ENCODE results near the gene ETV3L. TPM values are rescaled to one million over a fixed set of nuclear protein-coding genes. Genes with fewer than 3 reads are reported as not detected.
"Not testable (repeated sequence)": the region's sequence is repeated elsewhere in the genome, so short reads cannot be mapped to it uniquely, and the experiment has no call there.

The ETV3L gene
- polyA plus RNA-seq, 4 donors = 0.03 to 0.08 TPM; not detected in 2

GRCh38 chr1:157105988-157106812 lies 6.6 kb upstream of the ETV3L start:
- no peak for DNase-seq (ENCODE audit: low read depth in 4 of 4, low spot score in 3 of 4)

DNA sequence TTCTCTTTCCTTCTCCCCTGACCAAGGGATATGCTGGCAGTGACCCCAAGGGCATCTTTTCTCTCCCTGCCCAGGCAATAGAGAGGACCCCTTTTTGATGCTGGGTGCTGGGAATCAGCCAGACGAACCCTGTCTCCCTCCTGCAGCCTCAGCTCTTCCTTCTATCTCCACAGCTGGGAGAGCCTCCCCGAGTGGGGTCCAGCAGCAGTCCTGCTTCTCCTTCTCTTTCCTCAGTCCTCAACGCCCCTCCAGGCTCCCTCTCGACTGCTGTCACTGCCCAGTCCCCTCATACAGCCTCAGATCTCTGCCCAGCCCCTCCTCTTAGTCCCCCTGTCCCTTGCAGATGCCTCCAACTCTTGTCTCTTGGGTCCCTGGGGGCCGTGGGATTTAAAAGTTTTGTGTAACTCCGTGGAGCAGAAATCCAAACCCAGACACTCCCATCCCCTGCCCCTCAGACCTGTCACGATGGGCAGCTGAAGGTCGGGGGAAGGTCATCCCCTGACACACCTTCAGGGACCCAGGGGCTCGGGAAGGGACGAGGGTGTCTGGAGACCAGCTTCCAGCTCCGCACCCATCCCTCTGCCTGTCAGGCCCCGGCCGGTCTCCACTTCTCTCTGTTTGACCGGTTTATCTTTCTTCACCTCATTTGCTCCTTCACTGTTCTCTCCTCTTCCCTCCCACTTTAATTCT lies 5.8 kb upstream of the ETV3L start:
- DNase-seq (ENCODE audit: low read depth in 4 of 4, low spot score in 3 of 4) = no peak

- DNase-seq (ENCODE audit: low read depth in 4 of 4, low spot score in 3 of 4) = no peak
Observed at GRCh38 chr1:157104598-157105293, 5.1 kb upstream of the ETV3L start.

DNA sequence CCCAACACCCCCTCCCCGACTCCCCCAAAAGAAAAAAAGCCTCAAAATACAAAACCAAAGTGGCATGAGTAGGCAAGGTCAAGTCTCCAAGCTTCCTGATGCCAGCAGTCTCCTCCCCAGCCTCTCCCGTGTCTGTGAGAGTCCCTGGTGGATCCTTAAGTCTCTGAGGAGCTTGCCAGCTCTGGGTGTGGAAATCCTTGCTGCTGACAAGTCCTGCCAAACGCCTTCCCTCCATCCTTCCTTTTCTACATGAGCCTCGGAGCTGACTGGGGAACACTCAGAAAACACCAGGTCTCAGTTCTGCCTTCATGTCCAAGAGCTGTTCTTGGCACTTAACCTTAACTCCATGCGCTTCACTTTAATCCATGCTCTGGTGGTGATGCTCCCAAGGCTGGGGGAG lies 3.7 kb upstream of the ETV3L start:
- no peak for DNase-seq (ENCODE audit: low read depth in 4 of 4, low spot score in 3 of 4)

DNA sequence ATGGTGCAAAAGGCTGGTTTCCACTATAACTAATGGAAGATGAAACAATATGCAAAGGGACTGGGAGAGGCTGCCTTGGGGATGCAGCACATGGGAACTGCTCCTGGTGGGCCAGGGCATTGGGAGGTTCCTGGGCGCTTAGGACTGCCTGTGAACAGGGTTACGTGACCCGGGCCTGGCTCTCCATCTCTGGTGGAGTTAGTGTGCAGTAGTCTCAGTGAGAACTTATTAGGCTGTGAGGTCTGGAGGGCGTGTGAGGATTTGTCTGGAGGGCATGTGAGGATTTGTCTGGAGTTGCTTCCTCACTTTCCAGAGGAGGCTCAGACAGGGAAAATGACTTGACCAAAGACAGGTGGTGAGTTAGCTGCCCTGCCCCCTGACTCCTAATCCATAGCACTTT lies 1.5 kb upstream of the ETV3L start:
- no peak for DNase-seq (ENCODE audit: low read depth in 4 of 4, low spot score in 3 of 4)

- not testable (repeated sequence) for DNase-seq (ENCODE audit: low read depth in 4 of 4, low spot score in 3 of 4)
Observed at GRCh38 chr1:157098987-157099632, 498 bp downstream of the ETV3L start.

GRCh38 chr1:157098519-157098918 lies 1.1 kb downstream of the ETV3L start:
- DNase-seq (ENCODE audit: low read depth in 4 of 4, low spot score in 3 of 4) = no peak

GRCh38 chr1:157097692-157098091 lies 1.9 kb downstream of the ETV3L start:
- DNase-seq (ENCODE audit: low read depth in 4 of 4, low spot score in 3 of 4) = no peak

DNA sequence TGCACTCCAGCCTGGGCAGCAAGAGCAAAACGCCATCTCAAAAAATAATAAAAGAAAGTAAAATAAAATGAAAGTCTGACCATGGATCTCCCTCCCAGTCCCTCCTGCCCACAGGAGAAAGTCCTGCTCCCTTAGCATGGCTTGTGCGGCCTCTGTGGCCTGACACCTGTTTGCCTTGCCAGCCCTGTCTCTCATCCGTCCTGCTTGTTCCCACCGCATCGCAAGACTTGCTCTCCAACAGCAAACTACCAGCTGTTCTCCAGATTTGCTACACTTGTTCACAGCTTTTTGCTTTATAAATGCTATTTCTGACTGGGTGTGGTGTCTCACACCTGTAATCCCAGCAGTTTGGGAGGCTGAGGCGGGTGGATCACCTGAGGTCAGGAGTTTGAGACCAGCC lies 2.7 kb downstream of the ETV3L start:
- no peak for DNase-seq (ENCODE audit: low read depth in 4 of 4, low spot score in 3 of 4)

GRCh38 chr1:157095551-157095950 lies 4.1 kb downstream of the ETV3L start:
- DNase-seq (ENCODE audit: low read depth in 4 of 4, low spot score in 3 of 4) = no peak

DNA sequence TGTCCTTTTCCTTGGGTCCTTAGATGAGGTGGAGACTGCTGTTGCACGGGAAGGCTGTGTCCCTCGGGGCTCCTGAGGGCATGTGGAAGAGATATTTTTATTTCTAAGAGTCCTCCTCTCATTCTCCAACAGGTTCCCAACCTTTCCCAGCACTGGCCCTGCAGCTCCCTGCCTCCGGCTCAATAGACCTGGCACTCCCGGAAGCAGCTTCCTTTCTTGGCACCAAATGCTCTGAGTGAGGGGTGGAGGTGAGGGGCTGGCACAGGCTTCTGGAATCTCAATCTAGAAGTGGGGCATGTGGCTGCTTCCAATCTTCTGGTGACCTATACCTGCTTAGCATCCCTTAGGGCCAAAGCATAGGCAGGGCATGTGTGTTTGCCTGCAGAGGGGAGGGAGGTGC lies 4.5 kb downstream of the ETV3L start:
- DNase-seq (ENCODE audit: low read depth in 4 of 4, low spot score in 3 of 4) = no peak

GRCh38 chr1:157092831-157093230 lies 6.8 kb downstream of the ETV3L start:
- peak in 1 of 4 donors; percentile 7 for DNase-seq (ENCODE audit: low read depth in 4 of 4, low spot score in 3 of 4)

DNA sequence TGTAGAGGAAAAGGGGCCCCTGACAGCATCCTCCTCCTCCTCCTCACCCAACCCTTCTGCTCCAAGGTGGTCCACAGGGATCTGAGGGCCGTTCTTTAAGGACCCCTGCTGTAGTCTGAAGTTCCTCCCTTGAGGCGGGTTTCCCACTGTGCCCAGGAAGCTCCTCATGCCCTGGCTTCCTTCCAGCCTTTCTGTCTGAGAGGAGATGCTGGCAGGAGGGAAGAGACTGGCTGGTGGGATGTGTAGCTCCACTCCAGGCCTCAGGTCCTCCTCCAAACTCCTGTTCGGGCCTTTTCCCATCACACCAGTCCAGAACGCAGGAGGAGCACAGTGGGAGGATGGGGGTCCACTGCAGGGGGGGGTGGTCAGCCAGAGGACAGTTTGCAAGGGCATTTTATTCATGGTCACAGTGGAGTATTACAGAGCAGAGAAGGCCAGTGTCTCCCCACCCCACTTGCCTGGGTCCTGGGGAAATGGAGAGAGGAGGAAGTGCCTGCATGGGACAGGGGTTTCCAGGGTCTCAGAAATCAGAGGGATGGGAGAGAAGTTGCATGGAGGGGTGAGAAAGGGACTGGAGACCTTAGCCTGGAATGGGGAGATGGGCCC lies 7.8 kb downstream of the ETV3L start:
- no peak for DNase-seq (ENCODE audit: low read depth in 4 of 4, low spot score in 3 of 4)

GRCh38 chr1:157091186-157091585 lies 8.4 kb downstream of the ETV3L start:
- no peak for DNase-seq (ENCODE audit: low read depth in 4 of 4, low spot score in 3 of 4)

DNA sequence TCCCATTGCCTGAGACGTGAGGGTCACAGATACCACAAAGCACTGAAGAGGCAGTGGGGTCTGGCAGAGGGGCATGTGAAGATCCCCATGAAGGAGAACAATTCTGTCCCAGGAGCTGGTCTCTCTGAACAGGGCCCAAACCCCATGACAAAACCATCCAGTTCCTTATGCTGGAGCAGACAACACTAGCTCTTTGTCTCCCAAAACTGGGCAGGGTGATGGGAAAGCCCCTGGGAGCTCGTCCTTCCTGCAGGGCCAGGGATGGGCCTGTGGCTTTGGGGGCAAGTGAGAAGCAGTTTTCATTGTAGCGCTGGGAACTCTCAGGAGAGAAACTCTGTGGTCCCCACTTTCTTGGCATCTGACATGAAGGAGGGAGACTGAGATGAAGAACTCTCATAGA lies 8.8 kb downstream of the ETV3L start:
- no peak for DNase-seq (ENCODE audit: low read depth in 4 of 4, low spot score in 3 of 4)

DNA sequence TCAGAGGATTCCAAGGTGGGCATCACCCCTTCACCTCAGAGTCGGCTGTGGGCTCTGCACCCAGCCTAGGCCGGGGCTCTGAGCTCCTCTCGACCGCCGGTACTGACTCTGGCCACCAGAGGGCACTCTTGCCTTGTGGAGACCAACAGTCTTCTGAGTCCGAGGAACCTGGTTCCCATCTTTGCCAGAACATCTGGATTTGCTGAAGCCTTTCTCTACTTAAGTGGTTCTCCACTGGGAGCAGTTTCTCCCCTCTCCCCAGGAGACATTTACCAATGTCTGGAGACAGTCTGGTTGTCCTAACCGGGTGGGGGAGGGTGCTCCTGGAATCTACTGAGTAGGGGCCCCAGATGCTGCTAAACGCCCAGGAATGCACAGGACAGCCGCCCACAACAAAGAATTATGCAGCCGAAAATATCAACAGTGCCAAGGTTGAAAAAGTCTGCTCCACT lies 9.4 kb downstream of the ETV3L start:
- DNase-seq (ENCODE audit: low read depth in 4 of 4, low spot score in 3 of 4) = peak; percentile 73 to 81 (median 77)

- no peak for DNase-seq (ENCODE audit: low read depth in 4 of 4, low spot score in 3 of 4)
Observed at GRCh38 chr1:157089789-157090188, 9.8 kb downstream of the ETV3L start.

DNA sequence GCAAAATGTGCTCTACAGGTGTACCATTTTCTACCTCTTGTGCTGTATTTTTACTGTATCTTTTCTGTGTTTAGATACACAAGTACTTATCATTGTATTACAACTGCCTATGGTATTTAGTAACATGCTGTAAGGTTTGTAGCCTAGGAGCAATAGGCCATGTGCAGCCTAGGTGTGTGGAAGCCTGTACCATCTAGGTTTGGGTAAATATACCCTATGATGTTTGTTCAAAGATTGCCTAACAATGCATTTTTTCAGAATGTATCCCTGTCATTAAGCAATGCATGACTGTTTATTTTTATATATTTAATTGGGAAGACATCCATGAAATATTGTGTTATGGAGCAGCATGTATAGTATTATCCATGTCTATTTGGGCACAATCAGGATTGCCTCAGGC lies 11.0 kb downstream of the ETV3L start:
- no peak for DNase-seq (ENCODE audit: low read depth in 4 of 4, low spot score in 3 of 4)

GRCh38 chr1:157087030-157087429 lies 12.6 kb downstream of the ETV3L start:
- DNase-seq (ENCODE audit: low read depth in 4 of 4, low spot score in 3 of 4) = no peak

DNA sequence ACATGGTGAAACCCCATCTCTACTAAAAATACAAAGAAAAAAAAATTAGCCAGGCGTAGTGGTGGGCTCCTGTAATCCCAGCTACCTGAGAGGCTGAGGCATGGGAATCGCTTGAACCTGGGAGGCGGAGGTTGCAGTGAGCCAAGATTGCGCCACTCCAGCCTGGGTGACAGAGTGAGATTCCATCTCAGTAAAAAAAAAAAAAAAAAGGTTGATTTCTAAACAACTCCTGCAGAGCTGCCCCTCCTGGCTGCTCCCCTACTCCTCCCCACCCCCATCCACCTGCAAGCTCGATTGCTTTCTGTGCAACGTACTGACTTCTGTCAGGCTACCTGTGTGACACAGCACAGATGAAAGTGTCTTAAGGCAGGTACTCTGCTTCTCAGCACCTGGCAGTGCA lies 13.3 kb downstream of the ETV3L start:
- DNase-seq (ENCODE audit: low read depth in 4 of 4, low spot score in 3 of 4) = no peak

- DNase-seq (ENCODE audit: low read depth in 4 of 4, low spot score in 3 of 4) = no peak
Observed at GRCh38 chr1:157085421-157085820, 14.2 kb downstream of the ETV3L start.
